GM19328 (cell line): ENCODE data around the gene NADK.
"Not testable (repeated sequence)": the region's sequence is repeated elsewhere in the genome, so short reads cannot be mapped to it uniquely, and the experiment has no call there.

Source experiments
- ATAC-seq: cut with Tn5 transposase; IDR thresholded peaks from one replicate; pipeline ENCODE4 v1.9.1; 2021; ENCODE audit warnings: mild to moderate bottlenecking, moderate library complexity; ENCODE audit not compliant: unreplicated experiment

NADK gene

DNA sequence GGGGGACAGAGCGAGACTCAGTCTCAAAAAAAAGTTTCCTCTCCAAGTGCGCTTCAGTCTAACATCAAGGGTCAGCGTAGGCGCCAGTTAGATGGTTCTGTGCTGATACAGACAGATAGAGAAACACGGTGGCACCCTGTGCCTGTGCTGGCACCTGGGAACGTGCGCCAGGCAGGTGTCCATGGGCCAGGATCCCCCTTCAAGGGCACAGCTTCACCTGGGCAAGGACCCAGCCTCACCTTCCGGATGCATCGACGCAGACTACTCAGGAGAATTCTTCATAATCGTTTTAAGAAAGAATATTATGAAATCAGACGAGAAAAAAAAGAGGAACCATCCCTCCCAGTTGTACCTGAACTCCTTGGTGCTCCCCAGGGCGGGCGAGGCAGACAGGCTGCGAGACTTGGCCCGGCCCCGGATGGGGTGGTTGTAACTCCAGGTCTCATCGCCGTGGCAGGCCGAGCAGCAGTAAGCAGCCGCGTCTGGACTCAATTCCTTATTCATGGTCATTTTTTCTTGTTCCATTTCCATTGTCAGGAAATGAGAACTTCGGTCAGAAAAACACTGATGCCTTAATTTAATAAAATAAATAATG, 13.3 kb downstream of the NADK start:
- ATAC-seq = no peak

DNA sequence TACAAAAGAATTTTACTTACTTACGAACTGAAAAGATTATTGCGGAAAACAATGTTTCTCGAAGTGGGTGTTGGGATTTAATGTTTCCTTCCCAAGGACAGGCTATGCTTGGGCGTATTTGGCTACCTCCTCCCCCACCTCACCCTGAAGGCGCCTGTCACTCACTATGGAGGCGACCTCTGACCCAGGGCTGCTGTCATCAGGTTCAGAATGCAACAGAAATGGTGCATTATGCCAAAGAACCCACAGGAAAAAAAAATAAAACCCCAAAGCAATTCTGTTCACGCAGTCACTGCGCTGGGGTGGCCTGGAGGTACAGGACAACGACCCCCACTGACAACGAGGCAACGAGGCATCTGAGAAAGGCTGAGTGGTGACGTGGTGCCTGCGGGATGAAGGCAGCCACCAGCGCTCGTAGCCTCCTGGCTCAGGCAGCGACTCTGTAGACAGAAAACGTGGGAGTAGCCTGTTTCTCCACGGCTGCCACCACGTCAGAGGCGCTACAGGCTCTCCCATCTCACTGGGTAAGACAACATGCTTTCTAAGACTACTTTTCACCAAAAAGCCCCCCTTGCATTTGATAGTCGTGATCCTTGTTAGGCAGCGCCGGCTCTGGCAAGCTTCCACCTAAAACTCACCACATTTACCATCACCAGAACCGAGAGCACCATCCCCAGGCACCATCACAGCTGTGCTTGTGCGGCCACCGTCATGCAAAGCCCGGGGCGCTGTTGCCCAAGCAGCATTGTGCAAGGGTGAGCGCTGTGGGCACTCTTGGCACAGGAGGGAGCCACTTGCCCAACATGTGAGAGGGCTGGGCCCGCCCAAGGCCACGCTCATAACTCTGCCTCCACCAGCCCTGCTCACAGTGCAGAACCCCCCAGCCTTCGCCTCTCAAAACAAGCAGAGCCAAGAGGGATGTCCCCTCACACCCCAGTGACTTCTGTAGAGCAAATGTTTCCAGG, 14.3 kb downstream of the NADK start:
- ATAC-seq = no peak

DNA sequence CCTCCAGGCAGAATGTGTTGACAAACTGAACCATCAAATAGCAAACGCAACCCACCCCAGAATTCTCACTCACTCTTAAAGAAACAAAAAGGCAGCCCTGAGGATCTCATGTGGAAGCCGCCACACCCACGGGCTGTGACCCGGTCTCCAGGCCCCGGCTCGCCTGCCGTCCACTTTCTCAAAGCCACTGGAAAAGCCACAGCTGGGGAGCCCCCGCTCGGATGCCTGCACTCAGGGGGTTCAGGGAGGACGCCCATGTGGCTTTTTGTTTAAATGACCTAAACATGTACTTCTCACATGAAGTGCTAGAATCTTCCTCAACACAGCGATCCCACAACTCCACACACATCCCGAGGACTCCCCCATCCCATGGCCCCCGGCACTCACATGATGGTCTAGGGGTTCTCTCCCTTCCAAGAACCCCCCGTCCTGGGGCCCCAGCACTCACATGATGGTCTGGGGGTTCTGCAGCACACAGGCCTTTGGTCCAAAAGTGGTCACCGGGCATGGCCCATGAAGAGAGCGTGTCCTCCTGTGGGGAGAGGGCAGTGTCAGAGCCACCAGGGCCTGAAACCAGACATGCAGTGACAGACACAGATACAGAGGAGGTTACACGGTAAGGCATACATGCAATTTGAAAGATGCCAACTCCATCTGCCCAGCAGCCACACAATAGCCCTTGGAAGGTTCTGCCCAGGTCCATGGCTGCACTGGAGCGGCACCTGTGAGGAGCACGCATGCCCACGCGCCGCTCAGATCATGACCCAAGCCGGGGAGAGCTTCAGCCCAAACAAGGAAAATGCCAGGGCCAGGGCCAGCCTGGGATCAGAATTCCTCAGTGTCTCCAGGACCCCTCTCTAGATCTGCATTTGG, 16.5 kb downstream of the NADK start:
- no peak for ATAC-seq

DNA sequence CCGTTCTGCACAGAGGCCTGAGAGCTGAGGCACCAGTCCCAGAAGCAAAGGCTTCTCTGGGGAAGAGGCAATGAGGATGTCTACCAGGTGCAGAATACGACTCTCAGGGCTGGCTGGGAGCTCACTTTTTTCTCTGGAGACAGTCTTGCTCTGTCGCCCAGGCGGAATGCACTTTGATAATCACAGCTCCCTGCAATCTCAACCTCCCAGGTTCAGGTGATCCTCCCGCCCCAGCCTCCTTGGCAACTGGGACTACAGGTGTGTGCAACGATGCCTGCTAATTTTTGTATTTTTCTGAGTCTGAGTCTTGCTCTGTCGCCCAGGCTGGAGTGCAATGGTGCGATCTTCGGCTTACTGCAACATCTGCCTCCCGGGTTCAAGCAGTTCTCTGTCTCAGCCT, 17.6 kb downstream of the NADK start:
- no peak for ATAC-seq

DNA sequence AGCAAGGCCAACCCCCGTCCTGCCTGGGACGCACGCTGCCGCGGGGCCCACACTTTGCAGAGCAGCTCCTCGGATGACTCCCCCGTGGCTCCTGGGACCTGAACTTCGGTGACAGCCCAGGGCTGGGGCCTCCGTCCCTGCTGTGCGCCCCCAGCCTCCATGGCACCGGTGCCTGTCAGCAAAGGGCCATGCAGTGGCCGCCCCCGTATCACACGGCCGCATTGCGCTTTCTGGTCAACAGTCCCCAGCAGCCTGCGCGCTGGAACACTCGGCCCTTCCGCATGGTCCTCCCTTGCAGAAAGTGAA, 18.0 kb downstream of the NADK start:
- ATAC-seq = no peak

DNA sequence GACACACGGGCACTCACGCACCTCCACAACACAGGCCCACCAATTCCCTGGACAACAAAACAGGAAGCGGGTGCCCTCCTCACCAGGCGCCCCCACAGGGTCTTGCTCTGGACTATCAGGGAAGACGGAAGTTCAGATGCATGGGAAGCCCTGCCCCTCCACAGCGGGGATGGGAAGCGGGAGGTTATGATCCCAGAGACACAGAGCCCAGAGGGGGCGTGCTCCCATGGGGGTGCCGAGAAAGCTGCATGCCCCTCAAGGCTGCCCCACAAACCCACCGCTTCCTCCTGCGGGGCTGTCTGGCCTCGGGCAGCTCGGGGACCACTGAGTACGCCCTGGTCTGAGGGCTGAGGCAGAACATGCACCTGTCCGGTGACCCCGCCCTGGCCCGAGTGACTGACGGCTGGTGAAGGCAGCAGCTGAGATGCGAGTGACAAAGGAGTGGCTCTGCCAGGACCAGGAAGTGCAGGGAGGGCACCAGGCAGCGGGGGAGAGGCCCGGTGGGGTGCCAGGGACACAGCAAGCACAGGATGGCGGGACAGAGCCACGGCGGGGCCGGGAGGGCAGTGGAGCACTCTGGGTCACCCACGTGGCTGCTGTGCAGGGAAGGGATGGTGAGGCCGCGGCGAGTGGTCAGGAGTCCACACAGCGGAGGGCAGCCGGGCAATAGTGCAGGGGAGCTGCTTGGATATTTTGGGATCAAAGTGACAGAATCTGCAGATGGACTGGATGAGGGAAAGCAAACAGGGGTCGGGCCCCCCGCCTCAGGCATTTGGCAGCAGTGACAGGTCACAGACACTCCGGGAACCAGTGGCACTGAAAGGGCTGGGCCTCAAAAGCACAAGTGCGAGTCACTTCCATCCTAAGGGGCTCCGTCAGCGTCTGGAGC, 18.6 kb downstream of the NADK start:
- no peak for ATAC-seq

DNA sequence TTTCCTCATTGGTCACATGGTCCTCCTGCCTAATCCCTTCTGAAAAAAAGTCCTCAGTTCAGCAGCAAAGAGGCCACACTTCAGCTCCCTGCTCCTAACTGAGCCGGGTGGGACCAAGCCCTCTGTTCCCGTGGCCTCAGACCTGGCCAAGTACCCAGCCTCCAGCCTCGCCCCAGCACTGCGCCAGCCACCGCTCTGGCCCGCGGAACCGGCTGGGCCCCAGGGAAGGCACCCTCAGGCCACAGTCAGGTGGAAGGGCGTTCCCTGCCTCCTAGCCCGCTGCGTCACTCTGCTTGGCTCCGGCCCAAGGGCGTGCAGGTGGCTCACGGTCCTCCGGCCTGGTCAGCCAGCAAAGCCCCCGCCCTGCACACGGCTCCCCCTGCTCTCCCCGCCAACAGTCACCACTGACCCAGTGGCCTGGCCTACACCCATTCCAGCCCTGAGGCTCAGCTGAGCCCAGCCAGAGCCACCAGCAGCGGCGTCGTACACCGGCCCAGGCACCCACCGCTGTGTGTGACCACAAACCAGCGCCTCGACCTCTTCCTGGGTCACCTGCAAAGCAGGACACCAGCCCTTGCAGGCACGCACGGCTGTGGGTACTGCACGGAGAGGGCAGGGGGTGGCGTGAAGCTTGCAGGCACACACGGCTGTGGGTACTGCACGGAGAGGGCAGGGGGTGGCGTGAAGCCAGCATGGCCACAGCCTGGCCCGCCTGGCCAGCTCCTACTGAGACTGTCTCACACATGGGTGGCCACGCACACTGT, 19.4 kb downstream of the NADK start:
- no peak for ATAC-seq

DNA sequence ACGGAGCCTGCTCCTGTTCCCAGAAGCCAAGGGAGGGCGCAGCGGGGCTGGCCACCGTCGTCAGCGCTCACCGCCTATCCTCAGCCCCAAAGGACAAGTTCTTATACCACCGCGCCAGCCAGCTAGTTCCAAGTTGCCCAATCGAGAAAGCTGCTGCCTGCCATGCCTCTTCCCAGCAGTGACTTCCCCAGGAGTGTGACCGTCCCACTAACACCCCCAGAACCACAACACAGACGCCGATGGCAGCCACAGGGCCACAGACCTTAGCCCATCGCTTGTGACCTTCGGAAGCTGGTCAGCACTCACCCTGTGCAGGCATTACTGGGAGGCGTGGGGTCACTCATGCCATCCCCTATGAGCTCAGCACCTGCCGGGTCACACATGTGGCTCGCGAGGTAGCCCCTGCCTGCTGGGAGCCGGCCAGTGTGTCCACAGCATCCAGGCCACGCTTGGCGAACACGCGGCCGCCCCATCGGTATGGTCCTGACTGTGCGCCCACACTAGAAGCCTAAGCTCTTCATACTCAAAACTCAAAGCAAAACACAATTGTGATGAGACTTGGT, 20.1 kb downstream of the NADK start:
- ATAC-seq = no peak

DNA sequence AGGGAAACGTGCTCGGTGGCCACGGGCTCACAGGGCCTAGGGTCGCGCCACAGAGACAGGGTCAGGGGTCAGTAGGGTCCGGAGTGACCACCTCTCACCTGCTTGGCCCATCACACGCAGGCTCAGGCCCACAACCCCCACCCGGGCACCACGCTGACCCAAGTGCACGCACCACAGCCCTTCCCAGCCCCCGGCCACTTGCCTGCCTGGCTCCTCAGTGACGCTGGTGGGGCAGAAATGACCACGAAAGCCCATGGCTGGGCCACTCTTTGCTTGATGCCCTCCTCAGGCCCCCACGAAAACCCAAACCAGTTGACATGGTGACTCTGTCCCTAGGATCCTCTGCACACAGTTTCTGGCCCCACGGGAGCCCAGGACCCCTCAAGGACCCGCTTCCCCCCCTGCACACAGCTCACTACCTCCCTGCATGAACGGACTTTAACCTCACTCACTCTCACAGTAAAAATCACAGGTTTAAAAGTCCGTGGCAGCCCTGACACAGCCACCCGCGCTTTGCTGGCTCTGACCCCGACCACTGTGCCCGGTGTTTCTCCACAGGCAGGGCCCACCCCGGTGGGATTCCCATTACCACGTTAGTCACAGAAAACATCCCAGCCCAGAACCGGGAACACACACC, 20.7 kb downstream of the NADK start:
- no peak for ATAC-seq

DNA sequence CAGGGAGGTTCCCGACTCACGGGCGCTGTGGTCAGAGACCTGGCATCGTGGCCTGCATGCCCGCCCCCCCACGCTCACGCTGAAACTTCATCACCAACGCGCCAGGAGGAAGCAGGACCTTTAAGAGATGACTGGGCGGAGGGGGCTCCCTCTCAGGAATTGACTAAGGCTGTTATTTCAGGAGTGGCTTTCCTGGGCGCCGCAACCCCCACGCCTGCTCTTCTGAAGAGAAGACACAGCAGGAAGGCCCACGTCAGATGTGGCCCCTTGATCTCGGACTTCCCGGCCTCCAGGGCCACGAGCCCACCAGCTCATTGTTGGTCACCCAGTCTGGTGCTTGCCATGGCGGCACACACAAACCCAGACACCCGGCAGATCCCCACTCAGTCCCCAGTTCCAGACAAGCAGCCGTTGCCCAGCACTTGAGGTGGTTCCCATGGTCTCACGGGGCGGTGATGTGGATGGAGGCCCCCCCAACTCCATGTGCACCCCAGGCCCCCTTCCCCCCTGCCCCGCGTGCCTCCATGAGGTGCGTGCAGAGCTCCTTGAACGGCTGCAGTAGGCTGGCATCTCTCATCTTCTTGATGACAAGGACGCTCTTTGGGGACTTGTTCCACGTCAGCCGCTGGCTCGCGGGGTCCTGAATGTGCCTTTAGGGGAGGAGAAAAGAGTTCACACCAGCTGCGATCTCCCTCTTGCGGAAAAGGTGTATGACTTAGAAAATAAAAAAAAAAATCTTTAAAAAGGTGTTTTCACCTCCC, 21.4 kb downstream of the NADK start:
- no peak for ATAC-seq

DNA sequence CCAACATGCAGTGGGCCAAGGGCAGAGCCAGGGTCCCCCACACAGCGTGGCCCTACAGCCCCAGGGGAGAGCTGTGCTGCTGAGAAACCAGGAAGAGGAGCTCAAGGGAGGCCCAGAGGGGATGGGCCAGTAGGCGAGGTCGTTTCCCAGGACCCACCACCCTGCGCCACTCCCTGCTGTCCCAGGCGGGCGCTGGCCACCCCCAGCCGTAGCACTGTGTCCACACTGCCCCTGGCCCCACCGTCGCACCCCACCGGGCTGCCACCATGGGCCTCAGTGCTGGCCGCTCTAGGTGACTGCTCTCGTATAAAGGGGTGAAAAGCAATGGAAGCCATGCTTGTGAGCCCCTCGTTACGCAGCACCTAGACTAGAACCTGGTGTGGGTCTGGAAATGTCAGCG, 22.4 kb downstream of the NADK start:
- no peak for ATAC-seq

DNA sequence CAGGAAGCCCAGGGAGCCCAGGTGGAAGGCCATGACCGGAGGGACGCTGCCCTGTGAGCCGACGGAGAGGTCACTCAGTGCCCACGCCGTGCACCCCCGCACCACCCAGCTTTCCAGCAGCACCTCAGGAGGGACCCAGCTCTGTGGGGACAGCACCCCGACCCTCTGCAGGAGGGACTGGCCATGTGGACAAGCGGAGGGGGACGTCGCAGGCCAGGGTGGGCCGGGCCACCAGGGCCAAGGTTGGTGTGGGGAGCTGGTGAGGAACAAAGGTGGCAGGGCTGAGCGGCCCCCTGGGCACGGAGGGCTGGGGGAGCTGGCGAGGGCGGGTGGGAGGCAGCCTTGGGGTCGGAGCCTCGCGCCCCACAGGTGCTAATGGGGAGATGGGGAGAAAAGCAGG, 22.8 kb downstream of the NADK start:
- ATAC-seq = no peak

DNA sequence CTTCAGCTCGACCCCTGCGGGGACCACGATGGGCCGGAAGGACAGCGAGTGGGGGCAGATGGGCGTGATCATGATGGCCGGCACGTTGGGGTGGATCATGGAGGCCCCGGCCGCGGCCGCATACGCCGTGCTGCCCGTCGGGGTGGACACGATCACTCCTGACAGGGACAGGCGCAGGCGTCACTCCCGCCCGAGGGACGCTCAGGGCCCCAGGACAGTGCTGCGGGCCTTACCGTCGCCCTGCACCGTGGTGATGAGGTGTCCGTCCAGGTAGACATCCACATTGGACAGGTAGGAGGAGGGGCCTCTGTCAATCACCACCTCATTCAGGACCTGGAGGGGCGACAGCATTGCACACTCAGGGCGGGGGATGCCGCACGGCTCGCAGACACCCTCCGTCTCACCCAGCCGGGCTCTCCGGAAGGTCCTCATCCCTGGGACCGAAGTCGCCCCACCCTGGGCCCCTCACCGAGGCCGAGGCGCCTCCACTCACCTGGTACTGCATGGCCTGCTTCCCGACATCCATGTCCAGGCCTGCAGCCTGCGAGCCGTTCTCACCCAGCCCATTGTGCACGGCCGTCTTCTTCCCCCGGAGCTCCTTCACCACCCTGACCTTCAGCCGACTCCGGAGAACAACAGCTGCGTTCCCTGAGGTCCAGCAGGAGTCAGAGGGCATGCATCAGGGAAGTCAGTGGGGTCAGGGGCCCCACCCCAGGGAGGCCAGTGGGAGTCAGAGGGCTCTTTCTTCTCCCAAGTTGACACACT, 24.0 kb downstream of the NADK start:
- ATAC-seq = no peak

DNA sequence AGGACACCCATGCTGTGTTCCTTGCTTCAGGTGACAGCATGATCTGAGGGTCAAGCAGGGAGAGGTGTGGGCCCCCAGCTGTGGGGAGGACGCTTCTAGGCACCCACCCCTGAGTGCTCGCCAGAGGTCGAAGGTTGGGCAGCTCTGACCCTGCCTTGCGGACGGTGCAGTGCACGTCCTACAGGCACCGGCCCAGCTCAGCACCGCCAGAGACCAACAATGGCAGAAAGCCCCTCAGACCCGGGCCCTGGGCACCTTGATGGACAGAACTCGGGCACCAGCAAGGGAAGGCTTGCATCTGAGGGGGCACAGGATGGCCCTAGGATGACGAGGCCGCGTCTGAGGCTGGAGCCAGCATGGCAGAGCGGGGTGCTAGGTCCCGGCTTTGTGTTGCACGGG, 24.7 kb downstream of the NADK start:
- no peak for ATAC-seq

DNA sequence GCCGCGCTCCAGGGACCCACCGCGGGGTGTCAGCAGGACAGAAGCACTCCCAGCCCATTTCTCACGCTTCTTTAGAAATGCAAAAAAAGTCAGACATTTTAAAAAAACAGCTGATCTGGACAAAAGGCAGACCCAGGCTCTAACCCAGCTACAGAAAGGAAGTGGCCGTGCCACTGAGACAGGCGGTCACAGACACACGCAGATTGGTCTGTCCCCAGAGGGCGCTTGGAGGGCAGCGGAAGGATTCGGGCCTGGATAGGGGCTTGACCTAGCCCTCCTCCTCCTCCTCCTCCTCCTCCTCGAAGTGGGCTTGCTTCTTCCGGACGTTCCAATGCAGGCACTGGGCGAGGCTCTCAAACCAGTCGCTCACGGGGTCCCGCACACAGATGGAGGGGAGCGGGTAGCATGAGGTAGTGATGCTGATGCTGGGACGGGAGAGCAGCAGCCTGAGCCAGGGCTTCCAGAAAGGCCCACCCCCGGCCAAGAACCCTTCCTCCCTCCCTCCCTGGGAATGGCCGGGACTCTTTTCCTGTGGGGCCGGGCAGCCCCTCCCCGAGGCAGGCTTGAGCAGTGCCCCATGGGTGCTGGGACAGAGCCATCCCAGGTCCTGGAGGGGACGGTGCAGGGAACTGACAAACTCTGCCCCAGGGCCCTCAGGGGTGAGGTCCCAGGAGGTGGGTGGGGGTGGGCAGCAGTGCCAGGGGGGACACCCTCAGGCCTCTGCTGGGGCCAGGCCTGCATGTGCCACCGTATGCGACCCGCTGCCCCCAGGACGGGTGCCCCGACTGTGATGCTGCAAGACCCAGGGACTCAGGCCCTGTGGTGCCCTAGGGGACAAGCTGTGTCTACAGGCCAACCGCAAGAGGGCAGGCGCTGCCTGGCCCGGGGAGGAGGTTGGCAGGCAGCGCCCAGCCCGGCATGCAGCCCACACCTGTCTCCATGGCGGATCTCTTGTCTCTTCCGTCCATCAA, 25.3 kb downstream of the NADK start:
- no peak for ATAC-seq

DNA sequence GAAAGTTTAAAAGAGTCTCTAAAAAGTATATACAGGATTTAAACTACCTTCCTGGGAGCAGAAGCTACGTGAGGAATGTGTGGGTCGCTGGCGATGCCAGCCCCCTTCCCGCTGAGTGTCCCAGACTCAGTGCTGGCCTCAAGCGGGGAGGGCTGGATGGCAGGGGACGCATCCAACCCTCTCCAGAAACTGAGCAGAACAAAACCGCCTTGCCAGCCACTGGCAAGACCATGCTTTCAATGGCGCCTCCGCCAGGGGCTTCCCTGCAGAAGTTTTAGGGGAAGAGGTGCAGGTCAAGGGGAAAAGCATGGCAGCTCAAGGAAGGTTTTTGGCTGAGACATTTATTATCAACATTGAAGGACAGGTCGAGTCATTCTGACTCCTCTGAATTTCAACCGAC, 26.1 kb downstream of the NADK start:
- ATAC-seq = no peak

DNA sequence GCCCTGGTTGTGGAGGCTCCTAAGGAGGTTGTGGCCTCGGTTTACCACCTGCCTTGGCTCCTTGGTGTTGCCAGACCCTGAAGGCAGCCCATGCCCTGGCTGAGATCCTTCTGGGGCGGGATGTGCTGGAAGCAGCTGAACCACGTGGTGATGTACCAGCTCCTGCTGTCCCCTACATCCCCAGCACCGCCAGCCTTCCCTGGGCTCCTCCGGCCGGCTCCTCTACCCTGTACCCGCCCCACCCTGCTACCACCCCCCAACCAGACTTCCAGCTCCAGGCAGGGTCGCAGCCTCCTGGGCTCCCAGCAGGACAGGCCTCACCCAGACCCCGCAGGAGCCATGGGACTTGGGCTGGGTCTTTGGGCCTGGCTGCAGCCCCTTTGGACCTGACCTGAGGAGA, 28.3 kb downstream of the NADK start:
- not testable (repeated sequence) for ATAC-seq
